ENCODE measurements around the gene ADK. TPM values are rescaled to one million over a fixed set of nuclear protein-coding genes. Genes with fewer than 3 reads are reported as not detected.
"Not testable (repeated sequence)": the region's sequence is repeated elsewhere in the genome, so short reads cannot be mapped to it uniquely, and the experiment has no call there.

ADK gene
- total RNA-seq, 1 experiment from 2014 or later, result 159 TPM

DNA sequence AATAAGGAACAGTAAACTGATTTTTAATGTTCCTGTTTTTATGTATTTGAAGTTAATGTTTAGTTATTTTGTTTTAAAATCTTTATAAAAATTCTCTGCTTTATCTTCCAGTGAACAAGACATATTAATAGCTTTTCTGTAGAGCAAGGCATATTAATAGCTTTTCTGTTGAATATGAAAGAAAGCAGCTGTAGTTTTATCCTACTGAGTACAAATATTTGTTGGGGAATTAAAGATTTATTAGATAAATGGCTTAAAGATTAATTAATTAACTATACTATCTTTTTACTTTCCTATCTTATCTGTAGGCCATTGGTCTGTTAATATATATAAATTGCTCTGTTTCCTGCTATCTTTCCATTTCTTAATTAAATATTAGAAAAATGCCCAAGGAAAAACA, 299.6 kb downstream of the ADK start:
- no peak for TF ChIP-seq EZH2 (IDR thresholded peaks at IDR 0.05; ENCODE audit: low read depth)
- TF ChIP-seq, protein P1, sequence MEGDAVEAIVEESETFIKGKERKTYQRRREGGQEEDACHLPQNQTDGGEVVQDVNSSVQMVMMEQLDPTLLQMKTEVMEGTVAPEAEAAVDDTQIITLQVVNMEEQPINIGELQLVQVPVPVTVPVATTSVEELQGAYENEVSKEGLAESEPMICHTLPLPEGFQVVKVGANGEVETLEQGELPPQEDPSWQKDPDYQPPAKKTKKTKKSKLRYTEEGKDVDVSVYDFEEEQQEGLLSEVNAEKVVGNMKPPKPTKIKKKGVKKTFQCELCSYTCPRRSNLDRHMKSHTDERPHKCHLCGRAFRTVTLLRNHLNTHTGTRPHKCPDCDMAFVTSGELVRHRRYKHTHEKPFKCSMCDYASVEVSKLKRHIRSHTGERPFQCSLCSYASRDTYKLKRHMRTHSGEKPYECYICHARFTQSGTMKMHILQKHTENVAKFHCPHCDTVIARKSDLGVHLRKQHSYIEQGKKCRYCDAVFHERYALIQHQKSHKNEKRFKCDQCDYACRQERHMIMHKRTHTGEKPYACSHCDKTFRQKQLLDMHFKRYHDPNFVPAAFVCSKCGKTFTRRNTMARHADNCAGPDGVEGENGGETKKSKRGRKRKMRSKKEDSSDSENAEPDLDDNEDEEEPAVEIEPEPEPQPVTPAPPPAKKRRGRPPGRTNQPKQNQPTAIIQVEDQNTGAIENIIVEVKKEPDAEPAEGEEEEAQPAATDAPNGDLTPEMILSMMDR (conservative IDR thresholded peaks at IDR 0.05), result no peak
- no peaks in the 10 kb centered on the region for H3K79me2 ChIP-seq (ENCODE audit: low read depth)
- H4K20me1 ChIP-seq (ENCODE audit: insufficient read depth), result no peaks in the 10 kb centered on the region
- intact Hi-C loops (cut with micrococcal nuclease; ENCODE audit: unreplicated experiment), result no loop called here
- no peak for DNase-seq
- no peak overlapping the region for H3K4me2 ChIP-seq
- ChIA-PET CTCF (interaction anchor here (0.6 to 0.7 kb wide), 2 partner anchors 188 to 787 kb away, joined by 8 to 12 read pairs; no protein-coding TSS in a partner anchor), POLR2A (ENCODE audit: unreplicated experiment) (interaction anchor here (0.7 kb wide), 3 partner anchors 44 to 482 kb away, joined by 20 to 25 read pairs (median 22); no protein-coding TSS in a partner anchor)
- no peak overlapping the region for H2AFZ ChIP-seq
- H3K9me3 ChIP-seq (ENCODE audit: insufficient read depth, low read depth), result no peaks in the 10 kb centered on the region
- no peaks in the 10 kb centered on the region for H3K27me3 ChIP-seq (ENCODE audit: insufficient read depth, low read depth)
- H3K4me1 ChIP-seq (replicated peaks; ENCODE audit: insufficient read depth), result no peaks in the 10 kb centered on the region
- no peak overlapping the region for H3K4me3 ChIP-seq
- H3K9me2 ChIP-seq (ENCODE audit: insufficient read depth), result no peaks in the 10 kb centered on the region
- BruUV-seq (replicated peaks), result no TSS peak
- no peaks in the 10 kb centered on the region for H3F3A ChIP-seq (ENCODE audit: insufficient read depth, low read depth)
- no peak overlapping the region for H3K27ac ChIP-seq
- no peaks in the 10 kb centered on the region for H3K36me3 ChIP-seq (ENCODE audit: low read depth)

DNA sequence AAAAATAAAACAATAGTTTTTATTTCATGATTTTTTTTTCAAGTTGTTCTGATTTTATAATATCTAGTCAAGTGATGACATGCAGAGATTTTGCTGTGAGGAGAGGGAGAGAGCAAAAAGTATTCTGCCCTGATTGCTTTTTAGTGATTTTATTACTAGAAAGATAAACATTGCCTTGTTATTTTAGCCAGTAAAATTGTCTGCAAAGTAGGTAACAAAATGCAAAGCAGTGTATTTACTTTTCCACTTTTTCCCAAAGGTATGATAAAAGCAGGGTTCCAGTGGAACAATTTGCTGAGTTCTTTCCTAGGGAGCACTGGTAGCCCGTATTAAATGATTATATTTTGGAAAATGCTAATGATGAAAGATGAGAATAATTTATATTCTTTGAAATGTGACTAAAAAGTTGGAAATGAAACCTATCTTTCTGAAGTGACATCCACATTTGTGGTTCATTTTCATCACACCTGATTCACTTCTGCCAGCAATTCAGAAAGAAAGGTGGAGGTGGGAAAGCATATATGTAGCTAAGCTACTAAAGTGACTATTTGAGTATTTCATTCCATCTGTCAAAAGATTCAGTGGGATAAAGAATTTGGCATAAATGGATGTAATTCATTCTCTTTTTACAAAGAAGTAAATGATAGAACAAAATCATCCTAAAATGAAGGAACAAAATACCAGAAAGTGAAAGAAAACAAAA, 300.3 kb downstream of the ADK start:
- no peak overlapping the region for H2AFZ ChIP-seq
- no peak for DNase-seq
- no TSS peak for BruUV-seq (replicated peaks)
- no peaks in the 10 kb centered on the region for H4K20me1 ChIP-seq (ENCODE audit: insufficient read depth)
- H3F3A ChIP-seq (ENCODE audit: insufficient read depth, low read depth), result no peaks in the 10 kb centered on the region
- no peaks in the 10 kb centered on the region for H3K9me2 ChIP-seq (ENCODE audit: insufficient read depth)
- H3K79me2 ChIP-seq (ENCODE audit: low read depth), result no peaks in the 10 kb centered on the region
- no peak overlapping the region for H3K4me2 ChIP-seq
- intact Hi-C loops (cut with micrococcal nuclease; ENCODE audit: unreplicated experiment), result no loop called here
- H3K36me3 ChIP-seq (ENCODE audit: low read depth), result no peaks in the 10 kb centered on the region
- no peak overlapping the region for H3K4me3 ChIP-seq
- no peaks in the 10 kb centered on the region for H3K27me3 ChIP-seq (ENCODE audit: insufficient read depth, low read depth)
- H3K4me1 ChIP-seq (replicated peaks; ENCODE audit: insufficient read depth), result no peaks in the 10 kb centered on the region
- POLR2A ChIA-PET (ENCODE audit: unreplicated experiment), result interaction anchor here (0.7 kb wide), 3 partner anchors 43 to 481 kb away, joined by 20 to 25 read pairs (median 22); no protein-coding TSS in a partner anchor
- no peak overlapping the region for H3K27ac ChIP-seq
- CTCF ChIA-PET, result interaction anchor here (0.6 to 0.7 kb wide), 2 partner anchors 189 to 787 kb away, joined by 8 to 12 read pairs; no protein-coding TSS in a partner anchor
- H3K9me3 ChIP-seq (ENCODE audit: insufficient read depth, low read depth), result no peaks in the 10 kb centered on the region
- no peak for TF ChIP-seq EZH2 (IDR thresholded peaks at IDR 0.05; ENCODE audit: low read depth)
- TF ChIP-seq, protein P1 (conservative IDR thresholded peaks at IDR 0.05), result no peak

DNA sequence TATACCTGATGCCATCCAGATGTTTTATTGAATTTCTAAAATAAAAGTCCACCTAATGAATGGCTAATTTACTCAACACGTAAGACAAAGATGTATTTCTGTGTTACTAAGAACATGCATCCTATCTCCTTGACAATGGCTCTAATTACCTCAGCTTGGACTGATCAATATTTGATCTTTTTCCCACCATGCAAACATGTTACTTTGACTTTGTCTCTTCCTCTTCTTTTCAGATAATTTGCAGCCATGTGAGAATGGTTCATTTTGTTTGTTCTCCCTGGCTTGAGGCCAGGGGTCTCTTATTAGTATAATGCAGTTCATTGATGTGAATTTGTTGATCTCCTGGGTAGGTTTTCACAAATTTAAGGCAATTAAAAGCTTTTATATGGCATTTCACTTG, 302.1 kb downstream of the ADK start:
- H3K27me3 ChIP-seq (ENCODE audit: insufficient read depth, low read depth), result no peaks in the 10 kb centered on the region
- no TSS peak for BruUV-seq (replicated peaks)
- H3K4me2 ChIP-seq, result no peak overlapping the region
- H3K79me2 ChIP-seq (ENCODE audit: low read depth), result no peaks in the 10 kb centered on the region
- no peak overlapping the region for H2AFZ ChIP-seq
- ChIA-PET POLR2A (ENCODE audit: unreplicated experiment) (interaction anchor here (0.8 kb wide), 1 partner anchor 861 kb away, joined by 3 read pairs; no protein-coding TSS in a partner anchor), CTCF (interaction anchor here (0.6 kb wide), 1 partner anchor 88 kb away, joined by 4 read pairs; no protein-coding TSS in a partner anchor)
- H4K20me1 ChIP-seq (ENCODE audit: insufficient read depth), result no peaks in the 10 kb centered on the region
- H3K4me1 ChIP-seq (replicated peaks; ENCODE audit: insufficient read depth), result no peaks in the 10 kb centered on the region
- no peaks in the 10 kb centered on the region for H3K36me3 ChIP-seq (ENCODE audit: low read depth)
- no peaks in the 10 kb centered on the region for H3K9me3 ChIP-seq (ENCODE audit: insufficient read depth, low read depth)
- H3F3A ChIP-seq (ENCODE audit: insufficient read depth, low read depth), result no peaks in the 10 kb centered on the region
- H3K4me3 ChIP-seq, result no peak overlapping the region
- H3K9me2 ChIP-seq (ENCODE audit: insufficient read depth), result no peaks in the 10 kb centered on the region
- H3K27ac ChIP-seq, result no peak overlapping the region
- DNase-seq, result no peak
- TF ChIP-seq EZH2 (IDR thresholded peaks at IDR 0.05; ENCODE audit: low read depth), result no peak
- TF ChIP-seq, protein P1 (conservative IDR thresholded peaks at IDR 0.05), result no peak
- intact Hi-C loops (cut with micrococcal nuclease; ENCODE audit: unreplicated experiment), result no loop called here

DNA sequence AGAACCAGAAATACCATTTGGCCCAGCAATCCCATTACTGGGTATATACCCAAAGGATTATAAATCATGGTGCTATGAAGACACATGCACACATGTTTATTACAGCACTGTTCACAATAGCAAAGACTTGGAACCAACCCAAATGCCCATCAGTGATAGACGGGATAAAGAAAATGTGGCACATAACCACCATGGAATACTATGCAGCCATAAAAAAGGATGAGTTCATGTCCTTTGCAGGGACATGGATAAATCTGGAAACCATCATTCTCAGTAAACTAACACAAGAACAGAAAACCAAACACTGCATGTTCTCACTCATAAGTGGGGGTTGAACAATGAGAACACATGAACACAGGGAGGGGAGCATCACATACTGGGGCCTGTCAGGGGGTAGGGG, 306.5 kb downstream of the ADK start:
- POLR2A ChIA-PET (ENCODE audit: unreplicated experiment), result interaction anchor here (0.7 kb wide), 1 partner anchor 244 kb away, joined by 3 read pairs; no protein-coding TSS in a partner anchor
- H3K79me2 ChIP-seq (ENCODE audit: low read depth); H3K36me3 ChIP-seq (ENCODE audit: low read depth); H3K9me2 ChIP-seq (ENCODE audit: insufficient read depth); CTCF ChIA-PET; intact Hi-C loops (cut with micrococcal nuclease; ENCODE audit: unreplicated experiment); H3F3A ChIP-seq (ENCODE audit: insufficient read depth, low read depth); H2AFZ ChIP-seq; H3K9me3 ChIP-seq (ENCODE audit: insufficient read depth, low read depth); H3K4me1 ChIP-seq (replicated peaks; ENCODE audit: insufficient read depth); H3K27me3 ChIP-seq (ENCODE audit: insufficient read depth, low read depth); BruUV-seq (replicated peaks); H4K20me1 ChIP-seq (ENCODE audit: insufficient read depth); H3K4me3 ChIP-seq; H3K27ac ChIP-seq; H3K4me2 ChIP-seq; DNase-seq: not testable (repeated sequence)
